ENCODE data around the gene SYTL1.

DNA sequence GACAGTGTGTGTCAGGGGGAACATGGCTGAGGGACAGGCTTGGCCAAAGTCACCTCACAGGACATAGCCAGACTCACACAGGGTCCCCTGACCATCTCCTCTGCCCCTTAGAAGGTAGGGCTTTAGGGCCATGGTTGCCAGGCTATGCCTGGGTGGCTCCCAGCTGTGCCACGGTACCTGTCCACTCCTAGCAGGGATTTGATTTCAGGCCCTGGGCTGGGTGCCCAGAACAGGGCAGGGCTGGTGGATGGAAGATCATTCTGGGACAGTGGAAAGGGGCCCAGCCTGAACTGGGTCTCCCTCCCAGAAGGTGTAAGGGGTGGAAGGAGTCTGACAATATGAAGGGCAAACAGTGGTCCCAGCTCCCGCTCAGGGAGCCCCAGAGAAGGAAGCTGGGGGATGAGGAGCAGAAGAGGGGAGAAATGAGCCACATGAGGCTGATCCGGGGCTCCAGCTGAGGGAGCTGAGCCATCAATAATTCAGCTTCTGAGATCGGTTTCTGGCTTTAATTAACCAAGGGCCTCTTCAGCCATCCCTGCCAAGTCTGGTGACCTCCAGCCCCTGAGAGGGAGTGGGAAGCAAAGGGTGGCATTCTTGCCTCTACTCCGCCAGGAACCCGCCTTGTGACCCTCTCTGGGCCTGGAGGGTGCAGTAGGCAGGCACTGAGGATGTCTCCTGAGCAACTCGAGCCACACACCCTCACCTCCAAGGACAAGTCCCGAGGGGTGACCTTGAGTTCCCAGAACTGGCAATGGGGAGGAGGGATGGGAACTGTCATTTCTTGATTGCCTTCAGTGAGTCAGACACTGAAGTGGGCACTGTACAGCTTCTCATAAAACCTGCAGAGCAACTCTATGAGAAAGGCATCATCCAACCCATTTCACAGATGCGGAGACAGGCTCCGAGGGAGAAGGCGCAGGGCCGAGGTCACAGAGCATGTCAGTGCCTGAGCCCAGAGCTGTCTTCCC lies 39.2 kb downstream of the SYTL1 start:
- TF ChIP-seq, protein P1, sequence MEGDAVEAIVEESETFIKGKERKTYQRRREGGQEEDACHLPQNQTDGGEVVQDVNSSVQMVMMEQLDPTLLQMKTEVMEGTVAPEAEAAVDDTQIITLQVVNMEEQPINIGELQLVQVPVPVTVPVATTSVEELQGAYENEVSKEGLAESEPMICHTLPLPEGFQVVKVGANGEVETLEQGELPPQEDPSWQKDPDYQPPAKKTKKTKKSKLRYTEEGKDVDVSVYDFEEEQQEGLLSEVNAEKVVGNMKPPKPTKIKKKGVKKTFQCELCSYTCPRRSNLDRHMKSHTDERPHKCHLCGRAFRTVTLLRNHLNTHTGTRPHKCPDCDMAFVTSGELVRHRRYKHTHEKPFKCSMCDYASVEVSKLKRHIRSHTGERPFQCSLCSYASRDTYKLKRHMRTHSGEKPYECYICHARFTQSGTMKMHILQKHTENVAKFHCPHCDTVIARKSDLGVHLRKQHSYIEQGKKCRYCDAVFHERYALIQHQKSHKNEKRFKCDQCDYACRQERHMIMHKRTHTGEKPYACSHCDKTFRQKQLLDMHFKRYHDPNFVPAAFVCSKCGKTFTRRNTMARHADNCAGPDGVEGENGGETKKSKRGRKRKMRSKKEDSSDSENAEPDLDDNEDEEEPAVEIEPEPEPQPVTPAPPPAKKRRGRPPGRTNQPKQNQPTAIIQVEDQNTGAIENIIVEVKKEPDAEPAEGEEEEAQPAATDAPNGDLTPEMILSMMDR (IDR thresholded peaks at IDR 0.05) = no peak
- no peak for TF ChIP-seq POLR2A (IDR thresholded peaks at IDR 0.05)

All from thyroid gland (tissue), 4 donors.